ENCODE data around the gene COBL.

DNA sequence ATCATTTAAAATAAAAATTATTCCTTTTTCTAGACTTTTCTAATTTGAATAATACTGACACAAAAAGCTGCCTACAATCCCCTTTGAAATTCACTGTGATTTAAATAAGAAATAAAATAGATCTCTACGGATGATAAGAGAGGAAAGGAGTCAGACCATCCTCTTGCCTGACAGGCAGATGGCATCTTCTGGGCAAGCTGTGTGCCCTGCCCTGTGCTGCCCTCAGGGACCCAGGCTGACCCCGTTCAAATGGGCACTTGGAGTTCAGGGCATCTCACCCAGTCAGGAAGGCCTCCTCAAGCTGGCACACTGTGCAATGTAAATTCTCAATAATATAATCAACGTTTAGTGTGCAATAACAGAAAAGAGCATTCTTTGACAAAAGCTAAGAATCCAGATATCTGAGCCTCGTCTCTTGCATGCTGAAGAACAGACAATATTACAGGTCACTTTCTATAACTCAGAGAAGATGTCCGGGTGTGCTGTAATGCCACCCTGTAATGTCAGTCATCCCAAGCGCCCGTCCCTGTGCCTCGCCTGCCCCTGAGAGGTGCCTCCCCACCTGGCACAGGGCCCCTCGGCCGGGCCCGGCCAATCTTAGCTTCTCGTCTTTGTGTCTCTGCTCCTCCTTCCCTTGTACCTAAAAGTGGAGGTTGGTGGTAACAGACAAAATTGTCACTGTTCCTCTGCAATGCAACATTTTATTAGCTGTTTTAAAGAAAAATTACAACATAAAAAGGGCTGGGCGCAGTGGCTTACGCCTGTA lies 263.3 kb downstream of the COBL start:
- TF ChIP-seq, protein P1, sequence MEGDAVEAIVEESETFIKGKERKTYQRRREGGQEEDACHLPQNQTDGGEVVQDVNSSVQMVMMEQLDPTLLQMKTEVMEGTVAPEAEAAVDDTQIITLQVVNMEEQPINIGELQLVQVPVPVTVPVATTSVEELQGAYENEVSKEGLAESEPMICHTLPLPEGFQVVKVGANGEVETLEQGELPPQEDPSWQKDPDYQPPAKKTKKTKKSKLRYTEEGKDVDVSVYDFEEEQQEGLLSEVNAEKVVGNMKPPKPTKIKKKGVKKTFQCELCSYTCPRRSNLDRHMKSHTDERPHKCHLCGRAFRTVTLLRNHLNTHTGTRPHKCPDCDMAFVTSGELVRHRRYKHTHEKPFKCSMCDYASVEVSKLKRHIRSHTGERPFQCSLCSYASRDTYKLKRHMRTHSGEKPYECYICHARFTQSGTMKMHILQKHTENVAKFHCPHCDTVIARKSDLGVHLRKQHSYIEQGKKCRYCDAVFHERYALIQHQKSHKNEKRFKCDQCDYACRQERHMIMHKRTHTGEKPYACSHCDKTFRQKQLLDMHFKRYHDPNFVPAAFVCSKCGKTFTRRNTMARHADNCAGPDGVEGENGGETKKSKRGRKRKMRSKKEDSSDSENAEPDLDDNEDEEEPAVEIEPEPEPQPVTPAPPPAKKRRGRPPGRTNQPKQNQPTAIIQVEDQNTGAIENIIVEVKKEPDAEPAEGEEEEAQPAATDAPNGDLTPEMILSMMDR (IDR thresholded peaks at IDR 0.05; ENCODE audit: low read depth, low read length, poor library complexity, severe bottlenecking), result no peak
- no peak for TF ChIP-seq EZH2phosphoT487 (IDR thresholded peaks at IDR 0.05; ENCODE audit: borderline replicate concordance, low read length)
